Gastroesophageal sphincter (tissue), 3 donors: ENCODE results near the gene PLCG2.

Source experiments
- CTCF ChIP-seq, 4 experiments: fragments of 200-600 bp in 2 of 4; fragments of 450-650 bp in 2 of 4; sonication (generic) in 1 of 4; IDR thresholded peaks; one replicate each; pipeline ENCODE4 v1.5.1; 2017 to 2019; ENCODE audit warnings: antibody characterized with exemption in 4 of 4, mild to moderate bottlenecking in 2 of 4, moderate library complexity in 2 of 4
- POLR2AphosphoS5 ChIP-seq: sonication (generic); formaldehyde crosslinking; IDR thresholded peaks from one replicate; pipeline ENCODE4 v1.6.1; 2017; ENCODE audit warnings: antibody characterized with exemption

DNA sequence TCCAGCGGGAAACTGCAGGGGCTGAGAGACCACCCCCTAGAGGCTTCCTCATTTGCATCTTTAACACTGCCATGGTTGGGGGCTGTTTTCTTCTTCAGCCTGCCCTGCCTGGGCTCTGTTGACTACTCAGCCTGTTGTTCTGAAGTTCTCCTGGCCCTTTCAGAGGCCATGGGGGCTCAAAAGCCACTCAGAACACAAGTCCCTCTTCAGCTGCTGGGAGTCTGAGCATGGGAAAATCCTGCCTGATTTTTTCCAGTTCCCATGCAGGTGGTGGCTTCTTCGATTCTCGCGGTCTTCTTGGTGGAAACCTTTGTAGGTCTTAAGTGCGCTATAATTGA, 36.3 kb downstream of the PLCG2 start:
- TF ChIP-seq CTCF (IDR thresholded peaks at IDR 0.05) (no peak), POLR2AphosphoS5 (no peak)
